Neural progenitor cell (in vitro differentiated cells): ENCODE results near the gene DNASE1L2. TPM values are rescaled to one million over a fixed set of nuclear protein-coding genes. Genes with fewer than 3 reads are reported as not detected.
A peak's percentile ranks its signal among the peaks of the same experiment; 100 is the strongest.
"Not testable (repeated sequence)": the region's sequence is repeated elsewhere in the genome, so short reads cannot be mapped to it uniquely, and the experiment has no call there.

Experiments
- DNase-seq: peaks from one replicate; pipeline ENCODE4 v3.0.0-alpha.2; 2016; ENCODE audit warnings: low spot score
- H2AFZ ChIP-seq: fragments of 200-600 bp; sonication (generic); replicated peaks from 2 replicates; pipeline ENCODE4 v1.6.1; 2016; ENCODE audit warnings: antibody characterized with exemption
- H3F3A ChIP-seq: fragments of 200-600 bp; sonication (generic); 2 replicates; pipeline ENCODE4 v1.6.1; 2016; ENCODE audit warnings: antibody characterized with exemption, low read depth
- H3K27ac ChIP-seq: fragments of 200-600 bp; sonication (generic); 2 replicates; pipeline ENCODE4 v1.5.1; 2016; ENCODE audit warnings: mild to moderate bottlenecking
- H3K27me3 ChIP-seq: fragments of 200-600 bp; sonication (generic); 2 replicates; pipeline ENCODE4 v1.6.1; 2016; ENCODE audit warnings: mild to moderate bottlenecking, moderate library complexity
- H3K36me3 ChIP-seq: fragments of 200-600 bp; sonication (generic); 2 replicates; pipeline ENCODE4 v1.5.1; 2016
- H3K4me1 ChIP-seq: fragments of 200-600 bp; sonication (generic); 2 replicates; pipeline ENCODE4 v1.6.1; 2016; ENCODE audit warnings: mixed run types
- H3K4me2 ChIP-seq: fragments of 200-600 bp; sonication (generic); 2 replicates; pipeline ENCODE4 v1.6.1; 2016
- H3K4me3 ChIP-seq: fragments of 200-600 bp; sonication (generic); 2 replicates; pipeline ENCODE4 v1.5.1; 2016
- H3K79me2 ChIP-seq: fragments of 200-600 bp; sonication (generic); 2 replicates; pipeline ENCODE4 v1.6.1; 2016; ENCODE audit warnings: low read depth
- H3K9ac ChIP-seq: fragments of 200-600 bp; sonication (generic); 2 replicates; pipeline ENCODE4 v1.6.1; 2016
- H3K9me3 ChIP-seq: fragments of 200-600 bp; sonication (generic); 2 replicates; pipeline ENCODE4 v1.5.1; 2016; ENCODE audit warnings: low read depth
- H4K20me1 ChIP-seq: fragments of 200-600 bp; sonication (generic); 2 replicates; pipeline ENCODE4 v1.6.1; 2016; ENCODE audit warnings: low read depth
- H3K27ac Mint-ChIP-seq: 3 replicates; pipeline ENCODE4 v1.8.0; 2021; ENCODE audit warnings: mixed read lengths
- H3K27me3 Mint-ChIP-seq: 2 replicates; pipeline ENCODE4 v1.8.0; 2022; ENCODE audit warnings: low read depth, mild to moderate bottlenecking, inconsistent platforms, moderate library complexity, mixed read lengths; ENCODE audit not compliant: insufficient read depth
- H3K36me3 Mint-ChIP-seq: 3 replicates; pipeline ENCODE4 v1.8.0; 2021; ENCODE audit warnings: mixed read lengths
- H3K4me1 Mint-ChIP-seq: 3 replicates; pipeline ENCODE4 v1.8.0; 2021; ENCODE audit warnings: mixed read lengths
- H3K4me3 Mint-ChIP-seq: 3 replicates; pipeline ENCODE4 v1.8.0; 2021; ENCODE audit warnings: mild to moderate bottlenecking, moderate library complexity, mixed read lengths
- H3K9me3 Mint-ChIP-seq: 3 replicates; pipeline ENCODE4 v1.8.0; 2020; ENCODE audit warnings: mixed read lengths
- CTCF ChIP-seq: fragments of 200-600 bp; sonication (generic); IDR thresholded peaks from 2 replicates; pipeline ENCODE4 v1.5.1; 2017; ENCODE audit warnings: antibody characterized with exemption, mild to moderate bottlenecking
- EZH2 ChIP-seq: fragments of 200-600 bp; sonication (generic); IDR thresholded peaks from 2 replicates; pipeline ENCODE4 v1.6.1; 2017; ENCODE audit warnings: antibody characterized with exemption, mild to moderate bottlenecking, moderate library complexity
- EZH2phosphoT487 ChIP-seq: fragments of 200-600 bp; sonication (generic); IDR thresholded peaks from 2 replicates; pipeline ENCODE4 v1.6.1; 2017; ENCODE audit warnings: antibody characterized with exemption
- total RNA-seq: library from RNA; depleted of rRNA; stranded (reverse); fragments of >200 nt; gene quantifications from 2 replicates; pipeline ENCODE4 v1.2.3, GENCODE V29; 2015; ENCODE audit warnings: low replicate concordance

The DNASE1L2 gene
- total RNA-seq, 1 donor from 2014 or later, result 0.21 TPM

GRCh38 chr16:2199095-2199494, 37.1 kb upstream of the DNASE1L2 start:
- H3K27me3 ChIP-seq, result peaks cover 63% of the 10 kb centered on the region
- H4K20me1 ChIP-seq, result peaks cover 17% of the 10 kb centered on the region
- H3K27ac ChIP-seq, result no peak overlapping the region
- Mint-ChIP-seq H3K27me3 (peaks cover 17% of the 10 kb centered on the region), H3K4me1 (peaks cover 8% of the 10 kb centered on the region), H3K9me3 (no peaks in the 10 kb centered on the region), H3K4me3 (no peak overlapping the region), H3K27ac (no peak overlapping the region), H3K36me3 (no peaks in the 10 kb centered on the region)
- peaks cover 14% of the 10 kb centered on the region for H3K4me1 ChIP-seq
- H3K79me2 ChIP-seq, result no peaks in the 10 kb centered on the region
- peaks cover 26% of the 10 kb centered on the region for H3F3A ChIP-seq
- DNase-seq, result no peak
- no peak overlapping the region for H2AFZ ChIP-seq
- no peak overlapping the region for H3K4me2 ChIP-seq
- TF ChIP-seq EZH2phosphoT487 (no peak), EZH2 (no peak), CTCF (no peak)
- no peak overlapping the region for H3K4me3 ChIP-seq
- H3K36me3 ChIP-seq, result no peaks in the 10 kb centered on the region
- no peaks in the 10 kb centered on the region for H3K9me3 ChIP-seq
- H3K9ac ChIP-seq, result no peak overlapping the region

- DNase-seq, result no peak
- Mint-ChIP-seq H3K4me3 (no peak overlapping the region), H3K4me1 (peaks cover 9% of the 10 kb centered on the region), H3K36me3 (no peaks in the 10 kb centered on the region), H3K9me3 (no peaks in the 10 kb centered on the region), H3K27ac (no peak overlapping the region), H3K27me3 (peaks cover 22% of the 10 kb centered on the region)
- peaks cover 12% of the 10 kb centered on the region for H4K20me1 ChIP-seq
- no peak for TF ChIP-seq CTCF
- no peak for TF ChIP-seq EZH2
- no peak for TF ChIP-seq EZH2phosphoT487
- H3K79me2 ChIP-seq, result no peaks in the 10 kb centered on the region
- no peaks in the 10 kb centered on the region for H3K36me3 ChIP-seq
- H3K27ac ChIP-seq, result no peak overlapping the region
- H3K4me1 ChIP-seq, result peaks cover 14% of the 10 kb centered on the region
- peaks cover 27% of the 10 kb centered on the region for H3F3A ChIP-seq
- no peak overlapping the region for H2AFZ ChIP-seq
- no peak overlapping the region for H3K4me3 ChIP-seq
- H3K9ac ChIP-seq, result no peak overlapping the region
- H3K27me3 ChIP-seq, result peaks cover 60% of the 10 kb centered on the region
- no peaks in the 10 kb centered on the region for H3K9me3 ChIP-seq
- H3K4me2 ChIP-seq, result no peak overlapping the region
Observed at GRCh38 chr16:2199621-2200139, 36.6 kb upstream of the DNASE1L2 start.

GRCh38 chr16:2200313-2200712, 35.9 kb upstream of the DNASE1L2 start:
- H3K4me3 Mint-ChIP-seq, result no peak overlapping the region
- peaks cover 29% of the 10 kb centered on the region for H3F3A ChIP-seq
- TF ChIP-seq EZH2 (no peak), EZH2phosphoT487 (no peak), CTCF (no peak)
- H3K27ac ChIP-seq, result no peak overlapping the region
- peaks cover 5% of the 10 kb centered on the region for H3K4me1 Mint-ChIP-seq
- H3K27ac Mint-ChIP-seq, result no peak overlapping the region
- no peaks in the 10 kb centered on the region for H3K79me2 ChIP-seq
- H3K9ac ChIP-seq, result no peak overlapping the region
- no peak overlapping the region for H3K4me3 ChIP-seq
- peaks cover 9% of the 10 kb centered on the region for H3K4me1 ChIP-seq
- H2AFZ ChIP-seq, result no peak overlapping the region
- H3K27me3 ChIP-seq, result peaks cover 54% of the 10 kb centered on the region
- H3K27me3 Mint-ChIP-seq, result peaks cover 20% of the 10 kb centered on the region
- H4K20me1 ChIP-seq, result peaks cover 6% of the 10 kb centered on the region
- H3K9me3 ChIP-seq, result no peaks in the 10 kb centered on the region
- no peak overlapping the region for H3K4me2 ChIP-seq
- no peaks in the 10 kb centered on the region for H3K36me3 ChIP-seq
- no peak for DNase-seq
- no peaks in the 10 kb centered on the region for H3K9me3 Mint-ChIP-seq
- H3K36me3 Mint-ChIP-seq, result no peaks in the 10 kb centered on the region

GRCh38 chr16:2203119-2203688, 33.0 kb upstream of the DNASE1L2 start:
- peaks cover 17% of the 10 kb centered on the region for H3F3A ChIP-seq
- not testable (repeated sequence) for H2AFZ ChIP-seq, H4K20me1 ChIP-seq, DNase-seq, H3K9ac ChIP-seq, H3K9me3 ChIP-seq, H3K36me3 ChIP-seq, H3K4me3 ChIP-seq, H3K36me3 Mint-ChIP-seq, H3K9me3 Mint-ChIP-seq, H3K27ac ChIP-seq, H3K4me1 ChIP-seq, H3K27ac Mint-ChIP-seq, H3K4me2 ChIP-seq
- H3K27me3 Mint-ChIP-seq, result peaks cover 17% of the 10 kb centered on the region
- peak overlapping the region; percentile 76 for H3K4me3 Mint-ChIP-seq
- H3K79me2 ChIP-seq, result peaks cover 17% of the 10 kb centered on the region
- peaks cover 29% of the 10 kb centered on the region for H3K27me3 ChIP-seq
- H3K4me1 Mint-ChIP-seq, result peaks cover 14% of the 10 kb centered on the region
